ENCODE data around the gene MACF1. TPM values are rescaled to one million over a fixed set of nuclear protein-coding genes. Genes with fewer than 3 reads are reported as not detected.

Gene MACF1
- total and polyA plus RNA-seq, 2 donors (not counting 1 experiment from before 2014, with no cell fraction given): 64.1 to 159 TPM

DNA sequence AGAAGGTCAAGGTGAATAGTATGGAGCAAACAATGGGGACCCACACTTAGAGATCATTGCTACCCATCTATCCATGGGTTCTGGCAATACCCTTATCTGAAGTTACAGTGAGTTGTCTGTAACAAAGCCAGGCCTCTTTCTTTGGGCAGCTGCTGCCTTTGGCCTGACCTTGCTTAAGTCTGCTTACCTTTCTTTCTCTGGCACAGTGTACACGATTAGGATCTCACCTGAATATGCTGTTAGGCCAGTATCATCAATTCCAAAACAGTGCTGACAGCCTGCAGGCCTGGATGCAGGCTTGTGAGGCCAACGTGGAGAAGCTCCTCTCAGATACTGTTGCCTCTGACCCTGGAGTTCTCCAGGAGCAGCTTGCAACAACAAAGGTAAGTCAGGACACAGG, 154.0 kb downstream of the MACF1 start:
- Histone ChIP-seq H3K27me3 (replicated peaks in 1 of 4; ENCODE audit: control extremely low read depth in 1 of 4, control insufficient read depth in 3 of 4, insufficient read depth in 4 of 4, low read length in 3 of 4) (no peaks in the 10 kb centered on the region), H3K4me1 (ENCODE audit: control insufficient read depth in 2 of 2, insufficient read depth in 2 of 2, low read length in 2 of 2) (no peaks in the 10 kb centered on the region), H3K4me2 (replicated peaks; ENCODE audit: low read depth, low read length, poor library complexity, severe bottlenecking) (no peak overlapping the region), H4K20me1 (ENCODE audit: control insufficient read depth, insufficient read depth, low read length, poor library complexity, severe bottlenecking) (no peaks in the 10 kb centered on the region), H3K4me3 (ENCODE audit: control extremely low read depth in 1 of 5, extremely low read depth in 1 of 5, insufficient read depth in 1 of 5, low read depth in 2 of 5, low read length in 4 of 5) (no peak overlapping the region), H3K9ac (ENCODE audit: low read length) (no peak overlapping the region), H3K9me3 (ENCODE audit: control extremely low read depth in 1 of 3, control insufficient read depth in 2 of 3, insufficient read depth in 1 of 3, low read length in 2 of 3) (no peaks in the 10 kb centered on the region), H3K36me3 (replicated peaks in 1 of 2; ENCODE audit: control extremely low read depth in 1 of 2, control insufficient read depth in 1 of 2, extremely low read depth in 1 of 2, insufficient read depth in 2 of 2, low read length in 1 of 2) (peaks cover 15 to 85% of the 10 kb centered on the region in 2 experiments), H3K27ac (ENCODE audit: low read length in 2 of 2) (no peak overlapping the region), H3K79me2 (ENCODE audit: control insufficient read depth, insufficient read depth, low read length) (no peaks in the 10 kb centered on the region), H2AFZ (ENCODE audit: insufficient read depth, low read depth, low read length, poor library complexity, severe bottlenecking) (no peak overlapping the region)
- no peaks in the 10 kb centered on the region for H3K27me3 Mint-ChIP-seq
- POLR2A ChIA-PET: interaction anchor here (0.6 kb wide), 1 partner anchor 10 kb away, joined by 3 read pairs; no protein-coding TSS in a partner anchor
- H3K4me1 Mint-ChIP-seq: no peaks in the 10 kb centered on the region
- TF ChIP-seq EZH2 (IDR thresholded peaks at IDR 0.05; ENCODE audit: borderline replicate concordance, insufficient read depth, low read depth, low read length, poor library complexity, severe bottlenecking): no peak
- TF ChIP-seq, protein P1, sequence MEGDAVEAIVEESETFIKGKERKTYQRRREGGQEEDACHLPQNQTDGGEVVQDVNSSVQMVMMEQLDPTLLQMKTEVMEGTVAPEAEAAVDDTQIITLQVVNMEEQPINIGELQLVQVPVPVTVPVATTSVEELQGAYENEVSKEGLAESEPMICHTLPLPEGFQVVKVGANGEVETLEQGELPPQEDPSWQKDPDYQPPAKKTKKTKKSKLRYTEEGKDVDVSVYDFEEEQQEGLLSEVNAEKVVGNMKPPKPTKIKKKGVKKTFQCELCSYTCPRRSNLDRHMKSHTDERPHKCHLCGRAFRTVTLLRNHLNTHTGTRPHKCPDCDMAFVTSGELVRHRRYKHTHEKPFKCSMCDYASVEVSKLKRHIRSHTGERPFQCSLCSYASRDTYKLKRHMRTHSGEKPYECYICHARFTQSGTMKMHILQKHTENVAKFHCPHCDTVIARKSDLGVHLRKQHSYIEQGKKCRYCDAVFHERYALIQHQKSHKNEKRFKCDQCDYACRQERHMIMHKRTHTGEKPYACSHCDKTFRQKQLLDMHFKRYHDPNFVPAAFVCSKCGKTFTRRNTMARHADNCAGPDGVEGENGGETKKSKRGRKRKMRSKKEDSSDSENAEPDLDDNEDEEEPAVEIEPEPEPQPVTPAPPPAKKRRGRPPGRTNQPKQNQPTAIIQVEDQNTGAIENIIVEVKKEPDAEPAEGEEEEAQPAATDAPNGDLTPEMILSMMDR (IDR thresholded peaks at IDR 0.05): no peak
- DNase-seq: no peak
- CTCF ChIA-PET: interaction anchor here (0.9 to 1.6 kb wide), 2 partner anchors 52 to 260 kb away, joined by 4 to 5 read pairs; no protein-coding TSS in a partner anchor
- no peaks in the 10 kb centered on the region for H3K9me3 Mint-ChIP-seq (ENCODE audit: insufficient read depth)
- H3K4me3 Mint-ChIP-seq: no peak overlapping the region
- WGBS (ENCODE audit: insufficient coverage): 94% methylated on average over 2 of the region's 2 CpGs
- H3K27ac Mint-ChIP-seq: peak overlapping the region; percentile 28
- no peak for ATAC-seq (ENCODE audit: low read depth)
- intact Hi-C loops (cut with micrococcal nuclease): no loop called here

DNA sequence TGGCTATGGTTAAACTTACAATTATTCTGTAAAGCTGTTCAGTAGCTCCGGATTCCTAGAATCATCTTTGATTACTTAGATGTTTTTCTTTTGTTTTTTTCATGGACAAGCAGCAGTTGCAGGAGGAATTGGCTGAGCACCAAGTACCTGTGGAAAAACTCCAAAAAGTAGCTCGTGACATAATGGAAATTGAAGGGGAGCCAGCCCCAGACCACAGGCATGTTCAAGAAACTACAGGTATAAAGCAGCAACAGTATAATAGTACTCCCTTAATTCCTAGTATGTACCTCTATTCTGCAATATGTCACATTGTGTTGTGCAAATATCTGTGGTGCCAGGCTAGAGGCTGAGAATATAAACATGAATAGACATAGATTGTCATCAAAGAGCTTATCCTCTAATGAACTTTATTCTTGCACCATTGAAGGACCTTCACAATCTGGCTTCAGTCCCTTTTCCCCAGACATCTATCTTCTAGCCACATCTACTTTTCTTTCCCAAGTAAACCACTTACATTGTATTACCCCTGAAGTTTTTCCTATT, 154.6 kb downstream of the MACF1 start:
- Mint-ChIP-seq H3K4me3 (no peak overlapping the region), H3K27ac (no peak overlapping the region), H3K4me1 (no peaks in the 10 kb centered on the region), H3K27me3 (no peaks in the 10 kb centered on the region), H3K9me3 (ENCODE audit: insufficient read depth) (no peaks in the 10 kb centered on the region)
- no peak overlapping the region for H3K9ac ChIP-seq (ENCODE audit: low read length)
- H3K4me1 ChIP-seq (ENCODE audit: control insufficient read depth in 2 of 2, insufficient read depth in 2 of 2, low read length in 2 of 2): no peaks in the 10 kb centered on the region
- no peaks in the 10 kb centered on the region for H3K27me3 ChIP-seq (replicated peaks in 1 of 4; ENCODE audit: control extremely low read depth in 1 of 4, control insufficient read depth in 3 of 4, insufficient read depth in 4 of 4, low read length in 3 of 4)
- H3K9me3 ChIP-seq (ENCODE audit: control extremely low read depth in 1 of 3, control insufficient read depth in 2 of 3, insufficient read depth in 1 of 3, low read length in 2 of 3): no peaks in the 10 kb centered on the region
- DNase-seq (no peak), ATAC-seq (ENCODE audit: low read depth) (no peak)
- H3K4me3 ChIP-seq (ENCODE audit: control extremely low read depth in 1 of 5, extremely low read depth in 1 of 5, insufficient read depth in 1 of 5, low read depth in 2 of 5, low read length in 4 of 5): no peak overlapping the region
- ChIA-PET POLR2A (interaction anchor here (0.6 kb wide), 1 partner anchor 10 kb away, joined by 3 read pairs; no protein-coding TSS in a partner anchor), CTCF (interaction anchor here (0.9 kb wide), 1 partner anchor 52 kb away, joined by 5 read pairs; no protein-coding TSS in a partner anchor)
- no peak for TF ChIP-seq EZH2 (IDR thresholded peaks at IDR 0.05; ENCODE audit: borderline replicate concordance, insufficient read depth, low read depth, low read length, poor library complexity, severe bottlenecking)
- TF ChIP-seq, protein P1 (IDR thresholded peaks at IDR 0.05): no peak
- H2AFZ ChIP-seq (ENCODE audit: insufficient read depth, low read depth, low read length, poor library complexity, severe bottlenecking): no peak overlapping the region
- no peak overlapping the region for H3K27ac ChIP-seq (ENCODE audit: low read length in 2 of 2)
- intact Hi-C loops (cut with micrococcal nuclease): no loop called here
- H3K36me3 ChIP-seq (replicated peaks in 1 of 2; ENCODE audit: control extremely low read depth in 1 of 2, control insufficient read depth in 1 of 2, extremely low read depth in 1 of 2, insufficient read depth in 2 of 2, low read length in 1 of 2): peaks cover 15 to 79% of the 10 kb centered on the region in 2 experiments
- H3K4me2 ChIP-seq (replicated peaks; ENCODE audit: low read depth, low read length, poor library complexity, severe bottlenecking): no peak overlapping the region
- WGBS (ENCODE audit: insufficient coverage): 100% methylated on average over 1 of the region's 2 CpGs
- H3K79me2 ChIP-seq (ENCODE audit: control insufficient read depth, insufficient read depth, low read length): no peaks in the 10 kb centered on the region
- H4K20me1 ChIP-seq (ENCODE audit: control insufficient read depth, insufficient read depth, low read length, poor library complexity, severe bottlenecking): no peaks in the 10 kb centered on the region
